ACC112 (cell line): ENCODE results near the gene GTF2A2.
"Not testable (repeated sequence)": the region's sequence is repeated elsewhere in the genome, so short reads cannot be mapped to it uniquely, and the experiment has no call there.

Experiments used
- H2AFZ ChIP-seq: fragments of 200-600 bp; sonication (generic); one replicate; pipeline ENCODE4 v1.6.0; 2017; ENCODE audit warnings: antibody characterized with exemption, low read length; ENCODE audit not compliant: unreplicated experiment
- H3K27ac ChIP-seq: fragments of 200-600 bp; sonication (generic); 2 replicates; pipeline ENCODE4 v1.5.1; 2014; ENCODE audit warnings: low read depth, mild to moderate bottlenecking, antibody characterized with exemption, low read length, moderate library complexity
- H3K27me3 ChIP-seq: fragments of 200-600 bp; sonication (generic); 2 replicates; pipeline ENCODE4 v1.6.1; 2014; ENCODE audit warnings: mild to moderate bottlenecking, antibody characterized with exemption, low read length, moderate library complexity, mixed read lengths; ENCODE audit not compliant: insufficient read depth
- H3K36me3 ChIP-seq: fragments of 200-600 bp; sonication (generic); 2 replicates; pipeline ENCODE4 v1.6.1; 2016; ENCODE audit warnings: mild to moderate bottlenecking, antibody characterized with exemption, low read length, moderate library complexity, mixed read lengths; ENCODE audit not compliant: insufficient read depth
- H3K4me1 ChIP-seq: fragments of 200-600 bp; sonication (generic); one replicate; pipeline ENCODE4 v1.6.1; 2016; ENCODE audit warnings: low read length, mixed read lengths; ENCODE audit not compliant: insufficient read depth, unreplicated experiment, control insufficient read depth
- H3K4me3 ChIP-seq: fragments of 200-600 bp; sonication (generic); 2 replicates; pipeline ENCODE4 v1.5.1; 2014; ENCODE audit warnings: mild to moderate bottlenecking, low read depth, low read length
- H3K79me2 ChIP-seq: fragments of 200-600 bp; sonication (generic); one replicate; pipeline ENCODE4 v1.6.0; 2016; ENCODE audit warnings: low read length; ENCODE audit not compliant: control insufficient read depth, unreplicated experiment, insufficient read depth

GTF2A2 gene

GRCh38 chr15:59642351-59642750, 15.0 kb downstream of the GTF2A2 start:
- Histone ChIP-seq H2AFZ (no peak overlapping the region), H3K4me1 (no peaks in the 10 kb centered on the region), H3K27me3 (no peaks in the 10 kb centered on the region), H3K27ac (no peak overlapping the region), H3K36me3 (peaks cover 25% of the 10 kb centered on the region; the same call in 1 of the 2 replicates), H3K4me3 (no peak overlapping the region), H3K79me2 (no peaks in the 10 kb centered on the region)

- H3K4me3 ChIP-seq, H3K79me2 ChIP-seq, H3K4me1 ChIP-seq, H3K27me3 ChIP-seq, H3K27ac ChIP-seq, H2AFZ ChIP-seq: not testable (repeated sequence)
- peaks cover 26% of the 10 kb centered on the region for H3K36me3 ChIP-seq
These were observed 19.8 kb downstream of the GTF2A2 start for GRCh38 chr15:59637507-59637906.

GRCh38 chr15:59636184-59636583, 21.1 kb downstream of the GTF2A2 start:
- Histone ChIP-seq H3K4me1 (no peaks in the 10 kb centered on the region), H3K27ac (no peak overlapping the region), H3K79me2 (no peaks in the 10 kb centered on the region), H3K4me3 (no peak overlapping the region), H2AFZ (no peak overlapping the region), H3K36me3 (peaks cover 16% of the 10 kb centered on the region), H3K27me3 (no peaks in the 10 kb centered on the region)

- H3K4me3 ChIP-seq = no peak overlapping the region
- no peak overlapping the region for H3K27ac ChIP-seq
- peaks cover 5% of the 10 kb centered on the region; the same call in 1 of the 2 replicates for H3K36me3 ChIP-seq
- H3K27me3 ChIP-seq = no peaks in the 10 kb centered on the region
- H2AFZ ChIP-seq = no peak overlapping the region
- H3K79me2 ChIP-seq = no peaks in the 10 kb centered on the region
- H3K4me1 ChIP-seq = no peaks in the 10 kb centered on the region
These were observed 24.6 kb downstream of the GTF2A2 start for GRCh38 chr15:59632714-59633113.

- H3K36me3 ChIP-seq = no peaks in the 10 kb centered on the region
- H3K79me2 ChIP-seq = no peaks in the 10 kb centered on the region
- no peak overlapping the region for H2AFZ ChIP-seq
- no peaks in the 10 kb centered on the region for H3K4me1 ChIP-seq
- H3K27me3 ChIP-seq = peaks cover 34% of the 10 kb centered on the region
- H3K4me3 ChIP-seq = no peak overlapping the region
- no peak overlapping the region for H3K27ac ChIP-seq
These were observed 35.0 kb downstream of the GTF2A2 start for GRCh38 chr15:59622289-59622688.

GRCh38 chr15:59618406-59618805, 38.9 kb downstream of the GTF2A2 start:
- H2AFZ ChIP-seq = no peak overlapping the region
- no peaks in the 10 kb centered on the region for H3K36me3 ChIP-seq
- peaks cover 36% of the 10 kb centered on the region for H3K27me3 ChIP-seq
- no peak overlapping the region for H3K27ac ChIP-seq
- no peaks in the 10 kb centered on the region for H3K79me2 ChIP-seq
- H3K4me3 ChIP-seq = no peak overlapping the region
- no peaks in the 10 kb centered on the region for H3K4me1 ChIP-seq

GRCh38 chr15:59616379-59616778, 40.9 kb downstream of the GTF2A2 start:
- Histone ChIP-seq H3K4me1 (peaks cover 7% of the 10 kb centered on the region), H2AFZ (no peak overlapping the region), H3K4me3 (no peak overlapping the region), H3K36me3 (no peaks in the 10 kb centered on the region), H3K79me2 (no peaks in the 10 kb centered on the region), H3K27ac (no peak overlapping the region), H3K27me3 (peaks cover 36% of the 10 kb centered on the region)

GRCh38 chr15:59615661-59616060, 41.7 kb downstream of the GTF2A2 start:
- peaks cover 36% of the 10 kb centered on the region for H3K27me3 ChIP-seq
- H3K4me3 ChIP-seq = no peak overlapping the region
- no peak overlapping the region for H3K27ac ChIP-seq
- peaks cover 10% of the 10 kb centered on the region for H3K4me1 ChIP-seq
- no peaks in the 10 kb centered on the region for H3K79me2 ChIP-seq
- H2AFZ ChIP-seq = no peak overlapping the region
- no peaks in the 10 kb centered on the region for H3K36me3 ChIP-seq

- no peak overlapping the region for H3K27ac ChIP-seq
- H2AFZ ChIP-seq = no peak overlapping the region
- H3K4me3 ChIP-seq = no peak overlapping the region
- H3K36me3 ChIP-seq = no peaks in the 10 kb centered on the region
- H3K4me1 ChIP-seq = peaks cover 10% of the 10 kb centered on the region
- H3K79me2 ChIP-seq = no peaks in the 10 kb centered on the region
- peaks cover 30% of the 10 kb centered on the region for H3K27me3 ChIP-seq
These were observed 43.2 kb downstream of the GTF2A2 start for GRCh38 chr15:59614153-59614552.

- Histone ChIP-seq H3K4me1 (peaks cover 10% of the 10 kb centered on the region), H3K27ac (peak within 1 kb of the TSS; percentile 14; the same call in 1 of the 2 replicates), H3K36me3 (no peaks in the 10 kb centered on the region), H2AFZ (peak within 1 kb of the TSS; percentile 29), H3K4me3 (peak within 1 kb of the TSS; percentile 1; the same call in 1 of the 2 replicates), H3K79me2 (no peaks in the 10 kb centered on the region), H3K27me3 (peaks cover 9% of the 10 kb centered on the region)
These were observed 45.7 kb downstream of the GTF2A2 start, which contains the start of gene GCNT3 for GRCh38 chr15:59611276-59612260. Gene GCNT3 (plus strand): TSS chr15:59611783. CDS start chr15:59618239, 6,456 bp downstream.
